Fibroblast of gingiva (primary cell): ENCODE measurements around the gene RADIL.

Source experiments
- DNase-seq: peaks from one replicate; pipeline ENCODE4 v3.0.0-alpha.2; 2011; ENCODE audit warnings: low read depth

Gene RADIL

DNA sequence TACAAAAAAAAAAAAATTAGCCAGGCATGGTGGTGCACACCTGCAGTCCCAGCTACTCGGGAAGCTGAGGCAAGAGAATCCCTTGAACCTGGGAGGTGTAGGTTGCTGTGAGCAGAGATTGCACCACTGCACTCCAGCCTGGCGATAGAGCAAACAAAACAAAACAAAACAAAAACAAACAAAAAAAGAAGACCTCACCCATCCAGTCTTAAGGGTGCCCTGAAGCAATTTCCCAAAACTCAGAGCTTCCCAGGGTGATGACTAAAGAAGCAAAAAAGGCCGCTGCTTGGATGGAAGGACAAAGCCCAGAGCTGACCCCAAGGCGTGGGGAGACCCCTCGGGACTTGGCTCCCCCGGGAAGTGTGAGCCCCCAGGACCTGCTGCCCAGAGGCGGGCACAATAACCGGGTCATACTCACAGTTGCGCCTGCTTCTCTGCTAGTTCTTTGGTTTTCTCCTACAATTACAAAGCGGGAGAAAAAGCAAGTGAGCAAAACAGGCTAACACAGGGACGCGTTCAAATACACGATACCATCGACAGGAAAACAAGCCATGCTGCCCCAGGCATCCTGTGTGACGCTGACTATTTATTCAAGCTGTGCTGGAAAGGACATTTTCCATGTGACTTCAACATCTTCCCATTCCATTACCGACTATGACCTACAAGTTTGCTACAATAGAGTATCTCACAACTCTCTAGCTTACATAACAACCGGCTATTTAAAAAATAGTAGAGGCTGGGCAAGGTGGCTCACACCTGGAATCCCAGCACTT, 51.6 kb downstream of the RADIL start:
- DNase-seq: no peak

DNA sequence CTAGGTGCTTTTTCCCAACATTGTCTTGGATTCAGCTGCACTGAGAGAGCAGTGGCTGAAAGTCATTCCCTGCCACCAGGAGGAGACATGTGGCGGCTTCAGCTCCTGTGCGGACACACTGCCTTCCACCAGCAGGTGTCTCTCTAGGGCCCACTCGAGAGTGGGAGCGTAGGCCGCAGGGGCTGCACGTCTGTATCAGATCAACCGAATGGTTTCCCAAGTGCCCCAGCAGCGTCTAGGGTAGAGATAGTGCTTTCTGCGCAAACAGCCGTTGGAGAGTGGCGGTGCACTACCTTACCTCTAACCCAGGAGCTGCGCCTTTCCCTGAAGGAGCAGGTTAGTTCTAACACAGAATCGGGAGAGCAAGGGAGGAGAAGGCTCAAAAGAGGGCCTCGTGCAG, 53.3 kb downstream of the RADIL start:
- peak; percentile 45 for DNase-seq

DNA sequence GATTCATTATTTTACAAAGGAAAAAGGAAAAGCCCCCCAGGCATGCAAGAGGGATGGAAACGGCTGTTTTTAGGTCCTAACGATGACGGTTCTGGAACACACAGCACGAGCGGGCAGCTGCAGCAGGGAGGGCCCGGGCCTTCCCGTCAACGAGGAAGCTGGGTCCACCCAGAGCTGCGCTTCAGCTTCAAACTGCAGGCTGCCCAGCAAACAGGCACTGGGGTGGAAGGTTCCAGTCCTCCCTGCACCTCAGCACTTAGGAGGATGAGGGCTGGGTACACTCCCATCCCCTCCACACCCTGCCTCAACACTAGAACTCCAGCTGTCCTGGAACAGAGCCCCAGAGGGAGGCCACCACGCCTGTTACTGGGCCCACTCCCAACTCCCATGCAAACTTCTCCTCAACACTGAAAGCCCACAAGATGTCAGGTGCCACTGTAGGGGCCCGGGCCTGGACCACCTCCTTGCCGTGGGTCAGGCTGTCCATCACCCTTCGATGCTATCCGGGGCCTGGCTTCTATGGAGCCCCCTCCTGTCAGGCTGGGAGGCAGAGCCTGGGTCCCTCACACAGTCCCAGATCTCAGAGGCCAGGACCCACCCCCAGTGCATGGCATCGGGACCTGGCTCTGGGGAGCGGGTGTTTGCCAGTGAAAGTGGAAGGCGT, 54.7 kb downstream of the RADIL start:
- no peak for DNase-seq

DNA sequence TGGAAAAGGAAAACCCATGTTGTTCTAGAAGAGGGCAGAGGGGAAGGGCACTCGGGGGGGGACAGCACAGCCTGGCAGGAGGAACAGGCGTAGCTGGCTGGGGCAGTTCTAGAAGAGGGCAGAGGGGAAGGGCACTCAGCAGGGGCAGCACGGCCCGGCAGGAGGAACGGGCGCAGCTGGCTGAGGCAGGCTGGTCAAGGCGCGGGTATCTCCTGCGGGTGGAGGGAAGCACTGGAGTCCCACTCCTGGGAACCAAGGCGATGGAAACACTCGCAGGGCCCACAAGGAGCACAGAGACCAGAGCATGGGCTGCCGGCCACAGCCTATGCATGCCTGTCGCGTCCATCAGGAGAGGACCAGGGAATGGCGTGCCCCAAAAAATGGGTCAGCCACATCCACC, 58.4 kb downstream of the RADIL start:
- DNase-seq: no peak

DNA sequence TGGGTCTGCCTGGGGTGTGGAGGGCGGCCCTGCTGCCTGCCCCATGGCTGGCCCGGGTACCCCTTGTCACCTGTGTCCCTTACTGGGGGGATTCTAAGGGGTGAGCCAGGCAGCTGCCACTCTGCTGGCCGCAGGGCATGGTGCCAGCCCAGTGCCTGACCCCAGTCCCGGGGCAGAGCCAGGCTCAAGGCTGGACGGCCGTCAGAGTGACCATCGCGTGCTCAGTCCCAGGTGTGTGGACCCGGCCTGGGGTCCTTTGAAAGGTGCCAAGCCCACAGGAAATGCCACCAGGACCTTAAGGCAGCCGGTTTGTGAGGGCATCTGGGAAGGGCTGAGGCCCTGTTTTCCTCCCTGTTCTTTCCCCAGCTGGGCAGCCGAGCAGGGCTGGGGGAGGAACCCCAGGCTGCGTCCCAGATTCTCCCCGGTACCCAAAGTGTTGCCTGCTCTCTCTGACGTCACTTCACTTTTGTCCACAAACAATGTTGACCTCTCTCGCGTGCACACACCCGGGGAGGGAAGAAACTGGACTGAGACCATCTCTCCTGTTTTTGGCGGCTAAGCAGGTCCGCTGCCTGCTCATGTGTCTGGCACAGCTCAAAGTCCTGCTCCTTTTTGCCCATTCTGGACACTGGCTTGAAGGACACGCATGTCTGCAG, 59.3 kb downstream of the RADIL start:
- no peak for DNase-seq

DNA sequence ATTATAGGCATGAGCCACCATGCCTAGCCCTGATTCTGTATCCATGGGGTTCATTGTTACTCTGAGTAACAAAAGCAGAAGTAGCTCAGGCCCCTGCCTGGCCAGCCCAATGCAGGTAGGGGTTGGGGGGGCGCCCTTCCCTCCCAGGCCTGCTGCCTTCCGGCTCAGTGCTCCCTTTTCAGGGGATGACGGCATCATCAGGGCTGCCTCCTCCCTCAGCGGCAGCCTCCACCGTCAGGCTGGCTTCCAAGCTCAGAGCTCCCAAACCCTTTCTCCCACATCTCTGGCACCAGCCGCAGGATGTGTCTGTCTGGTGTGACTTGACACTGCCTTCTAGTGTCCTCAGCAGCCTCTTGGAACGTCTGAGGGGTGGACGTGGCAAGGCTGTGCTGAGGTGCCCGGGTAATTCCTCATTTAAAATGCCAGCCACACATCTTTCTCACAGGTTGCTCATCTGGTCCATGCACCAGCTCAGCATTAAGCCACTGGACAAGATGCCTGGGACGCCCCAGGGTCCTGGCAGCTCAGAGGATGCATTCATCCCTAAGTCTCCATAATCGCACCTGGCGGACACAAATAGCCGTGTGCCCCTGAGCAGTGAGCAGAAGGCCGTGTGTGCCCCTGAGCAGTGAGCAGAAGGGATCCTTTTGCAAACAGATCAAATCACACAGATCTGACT, 59.9 kb downstream of the RADIL start:
- DNase-seq: no peak

DNA sequence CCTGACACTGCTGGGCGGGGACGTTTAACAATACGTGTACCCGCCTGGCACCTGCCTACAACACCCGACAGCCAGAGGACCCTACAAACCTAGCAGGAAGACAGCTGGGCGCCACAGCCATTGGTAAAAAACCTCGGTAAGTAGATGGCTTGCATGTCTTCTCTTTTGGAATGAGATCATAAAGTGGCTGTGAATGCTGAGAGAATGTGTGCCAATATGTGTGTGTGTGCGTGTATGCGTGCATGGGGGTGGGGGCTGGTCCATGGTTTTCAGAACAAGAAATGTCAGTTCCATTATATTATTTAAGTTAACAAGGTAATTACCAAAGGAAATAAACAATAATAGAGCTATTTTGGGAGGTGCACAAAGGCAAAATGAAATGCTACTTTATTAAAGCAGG, 60.8 kb downstream of the RADIL start:
- DNase-seq: no peak

DNA sequence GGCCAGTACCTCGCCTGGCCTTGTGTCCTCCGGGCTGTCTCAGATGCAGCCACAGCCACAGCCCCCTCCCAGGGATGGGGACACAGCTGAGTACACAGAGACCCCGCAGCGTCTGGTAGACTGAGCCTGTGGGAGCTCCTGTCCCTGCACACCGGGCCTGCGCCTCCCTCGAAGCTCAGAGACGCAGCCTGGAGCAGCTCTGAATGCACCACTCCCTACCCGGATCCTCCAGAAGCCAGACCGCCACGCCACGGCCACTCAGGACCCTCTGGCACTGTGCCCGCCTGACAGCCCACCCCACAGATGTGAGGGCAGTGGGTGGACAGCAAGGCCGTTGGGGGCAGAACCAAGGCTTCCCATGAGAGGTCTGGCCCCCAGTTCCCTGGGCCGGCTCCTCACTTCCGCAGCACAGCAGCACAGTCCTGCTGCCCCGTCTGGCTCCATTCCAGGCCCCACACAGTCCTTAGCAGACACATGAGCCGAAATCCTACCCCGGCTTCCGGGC, 62.5 kb downstream of the RADIL start:
- DNase-seq: no peak

DNA sequence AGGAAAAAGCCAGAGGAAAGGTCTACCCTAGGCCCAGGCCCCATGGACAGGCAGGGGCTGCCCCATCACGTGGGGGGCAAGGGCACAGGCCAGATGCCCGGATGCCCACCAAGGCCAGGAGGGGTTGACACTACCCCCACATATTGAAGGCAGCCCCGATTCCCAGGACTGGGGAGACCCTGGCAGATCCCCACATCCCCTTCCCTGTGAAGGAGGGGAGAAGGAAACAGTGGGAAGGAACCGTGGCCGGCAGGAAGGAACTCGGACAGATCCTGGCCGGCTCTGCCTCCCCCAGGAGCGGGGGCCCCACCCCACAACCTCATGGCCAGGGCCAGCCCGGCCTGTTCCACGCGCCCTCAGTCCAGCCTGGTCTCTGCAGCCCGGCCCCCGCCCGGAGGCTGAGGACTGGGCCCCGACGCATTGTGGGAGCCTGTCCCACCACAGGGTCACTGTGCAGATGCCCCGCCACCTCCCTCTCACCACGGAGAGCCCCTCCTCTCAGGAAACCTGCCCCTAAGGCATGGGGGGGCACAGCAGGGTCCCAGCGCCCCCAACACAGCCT, 63.0 kb downstream of the RADIL start:
- DNase-seq: no peak

DNA sequence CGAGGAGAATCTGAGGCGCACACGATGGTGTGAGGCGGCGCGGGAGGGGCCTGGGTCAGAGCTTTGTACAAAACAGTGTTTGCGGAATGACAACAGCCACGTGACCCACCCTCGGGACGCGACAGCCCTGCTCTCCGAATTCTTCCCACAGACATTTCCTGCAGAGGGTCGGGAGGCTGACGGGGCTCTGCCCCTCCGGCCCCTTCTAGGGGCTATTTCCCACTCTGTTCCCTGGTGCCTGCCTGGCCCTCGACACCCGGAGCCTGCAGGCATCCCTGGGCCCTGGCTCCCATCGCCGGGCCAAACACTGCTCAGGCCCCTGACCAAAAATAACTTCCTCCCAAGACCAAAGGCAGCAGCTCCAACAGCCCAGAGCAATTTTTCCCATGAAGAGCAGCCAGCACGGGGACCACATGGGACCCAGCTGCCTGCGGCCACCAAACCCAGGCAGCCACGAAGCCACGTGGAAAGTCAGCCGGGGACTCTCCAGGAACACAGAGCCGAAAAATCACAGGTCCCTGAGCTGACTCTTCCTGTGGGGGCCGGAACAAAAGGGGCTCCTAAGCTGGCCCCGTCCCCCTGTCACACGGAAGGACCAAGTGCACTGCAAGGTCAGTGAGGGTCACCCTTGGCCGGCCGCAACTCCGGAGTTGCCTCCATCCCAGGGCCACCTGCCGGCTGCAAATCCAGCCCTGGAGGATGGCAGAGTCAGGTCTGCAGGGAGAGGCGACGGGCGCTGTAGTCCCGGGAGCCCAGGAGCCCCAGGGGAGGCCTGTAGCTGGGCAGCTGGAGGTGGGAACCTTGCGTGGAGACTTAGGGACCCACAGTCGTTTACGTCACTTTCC, 63.7 kb downstream of the RADIL start:
- DNase-seq: no peak

DNA sequence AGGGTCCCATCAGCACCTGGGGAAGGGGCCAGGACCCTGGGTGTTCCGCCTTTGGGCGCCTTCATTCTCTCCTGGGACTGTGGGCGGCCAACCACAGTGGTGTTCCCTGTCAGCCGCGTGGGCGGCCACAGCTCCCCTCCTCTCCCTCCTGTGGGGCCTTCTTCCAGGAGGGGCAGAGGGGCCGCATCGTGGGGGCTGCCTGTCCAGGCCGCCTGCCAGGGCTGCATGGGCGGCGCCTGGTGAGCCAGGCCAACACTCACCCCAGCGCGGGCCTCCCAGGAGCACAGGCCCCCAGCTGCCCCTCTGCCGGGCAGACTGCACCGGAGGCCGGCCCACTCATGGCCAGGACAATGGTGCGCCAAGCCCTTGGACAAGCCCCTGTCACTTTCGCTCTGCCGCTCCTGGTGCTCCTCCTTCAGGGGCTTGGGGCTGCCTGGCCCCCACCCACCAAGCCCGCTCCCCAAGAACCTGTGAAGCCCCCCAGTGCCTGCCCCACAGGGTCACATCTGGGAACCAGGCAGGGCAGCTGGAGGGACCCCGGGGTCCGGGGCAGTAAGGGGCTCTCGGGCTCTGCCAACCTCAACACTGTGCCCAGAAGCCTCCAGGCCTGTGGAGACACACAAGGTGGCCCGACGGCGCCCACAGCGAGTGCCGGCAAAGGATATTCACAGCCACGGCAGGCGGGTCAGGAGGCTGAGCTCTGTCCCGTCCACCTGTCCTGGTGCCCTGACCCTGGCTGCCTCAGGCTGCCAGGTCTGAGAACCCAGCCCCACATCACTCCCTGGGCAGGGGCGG, 65.3 kb downstream of the RADIL start:
- no peak for DNase-seq

DNA sequence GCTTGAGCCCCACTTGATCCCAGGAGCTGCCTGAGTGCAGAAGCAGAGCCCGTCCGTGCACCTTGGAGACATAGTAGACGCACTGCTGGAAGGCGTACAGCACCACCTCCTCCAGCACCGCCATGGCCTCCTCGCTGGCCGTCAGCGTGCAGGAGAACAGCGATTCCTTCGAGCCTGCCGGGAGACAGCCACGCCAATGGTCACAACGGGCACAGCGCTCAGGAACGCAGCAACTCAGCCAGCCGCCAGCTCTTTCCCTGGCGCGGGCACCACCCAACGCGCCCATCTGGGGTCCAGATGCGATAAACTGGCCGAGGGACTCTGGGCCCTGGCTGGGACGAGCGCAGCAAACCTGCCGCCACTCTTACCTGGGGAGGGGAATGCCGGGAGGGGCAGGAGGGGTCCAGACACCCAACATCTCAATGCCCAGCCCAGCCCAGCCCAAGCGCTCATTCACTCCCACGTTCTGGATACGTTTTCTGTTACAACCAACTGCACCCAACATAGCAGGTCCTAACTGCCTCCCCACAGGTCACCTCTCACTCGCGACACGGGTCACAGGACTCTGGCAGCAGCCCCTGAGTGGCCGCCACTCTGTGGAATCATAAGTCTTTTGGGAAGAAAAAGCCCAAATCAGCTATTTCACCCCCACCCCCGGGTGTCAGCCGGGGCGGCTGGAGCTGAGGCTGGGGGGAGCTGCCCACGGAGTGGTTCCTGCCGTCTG, 66.2 kb downstream of the RADIL start:
- no peak for DNase-seq

DNA sequence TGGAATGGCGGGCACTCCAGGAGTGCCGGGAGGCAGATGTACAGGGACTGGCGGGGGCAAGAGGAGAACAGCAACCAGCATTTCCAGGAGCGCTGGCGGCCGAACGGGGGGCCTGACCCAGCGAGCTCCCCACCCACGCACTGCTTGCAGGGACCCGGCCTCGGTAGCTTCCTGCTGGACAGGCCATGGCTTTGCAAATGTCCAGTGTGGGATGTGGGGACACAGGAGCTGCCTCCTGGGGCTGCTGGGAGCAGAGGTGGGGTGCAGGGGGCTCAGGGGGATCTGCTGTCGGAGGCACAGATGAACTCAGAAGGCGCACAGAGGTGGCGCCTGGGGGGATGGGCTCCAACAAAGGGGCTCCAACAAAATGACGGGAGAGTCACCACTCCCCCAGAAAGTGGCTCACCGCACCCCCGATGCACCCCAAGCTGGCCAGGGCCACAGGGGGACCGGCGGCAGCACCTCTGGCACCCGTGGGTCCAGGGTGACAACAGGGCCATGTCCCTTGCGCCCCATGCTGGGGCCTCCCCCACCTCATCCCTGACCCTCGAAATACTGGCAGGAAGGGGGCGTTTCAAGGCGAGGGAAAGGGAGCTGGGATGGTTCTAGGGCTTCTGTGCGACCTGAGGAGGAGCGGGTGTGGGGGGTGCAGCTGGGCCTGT, 67.0 kb downstream of the RADIL start:
- DNase-seq: no peak

DNA sequence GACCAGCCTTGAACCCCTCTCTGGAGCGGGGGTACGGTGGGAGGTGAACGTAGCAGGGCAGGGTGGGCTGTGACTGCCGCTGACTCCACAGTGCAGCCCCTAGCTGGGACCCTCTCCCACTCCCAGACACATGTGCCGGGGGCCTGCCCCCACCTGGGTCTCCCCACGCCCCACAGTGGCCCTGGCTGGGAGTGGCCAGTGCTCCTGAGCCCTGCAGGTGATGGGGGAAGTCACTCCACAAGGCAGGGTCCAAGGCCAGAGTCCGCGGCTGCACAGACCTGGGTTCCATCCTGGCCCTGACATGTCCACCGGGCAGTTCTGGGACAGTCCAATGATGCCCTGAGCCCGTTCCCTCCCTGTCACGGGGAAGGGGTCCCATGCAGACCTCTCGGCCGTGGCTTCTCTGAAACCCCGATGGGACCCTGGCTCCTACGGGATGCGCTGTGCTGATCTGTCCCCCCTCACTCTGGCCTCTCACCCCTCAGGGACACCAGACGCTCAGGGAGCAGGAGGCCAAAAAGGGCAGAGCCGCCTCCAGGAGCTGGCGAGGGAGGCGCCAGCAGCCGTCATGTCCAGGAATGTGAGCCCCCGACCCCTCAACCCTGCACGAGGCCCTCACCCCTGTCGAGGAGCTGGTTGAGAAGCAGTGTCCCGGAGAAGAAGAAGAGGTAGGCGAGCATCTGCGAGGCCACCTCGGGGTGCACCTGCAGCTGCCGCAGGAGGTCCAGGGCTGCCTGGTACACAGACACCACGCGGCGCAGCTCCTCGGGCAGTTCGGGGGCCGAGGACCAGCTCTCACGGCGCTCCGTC, 67.7 kb downstream of the RADIL start:
- DNase-seq: no peak

DNA sequence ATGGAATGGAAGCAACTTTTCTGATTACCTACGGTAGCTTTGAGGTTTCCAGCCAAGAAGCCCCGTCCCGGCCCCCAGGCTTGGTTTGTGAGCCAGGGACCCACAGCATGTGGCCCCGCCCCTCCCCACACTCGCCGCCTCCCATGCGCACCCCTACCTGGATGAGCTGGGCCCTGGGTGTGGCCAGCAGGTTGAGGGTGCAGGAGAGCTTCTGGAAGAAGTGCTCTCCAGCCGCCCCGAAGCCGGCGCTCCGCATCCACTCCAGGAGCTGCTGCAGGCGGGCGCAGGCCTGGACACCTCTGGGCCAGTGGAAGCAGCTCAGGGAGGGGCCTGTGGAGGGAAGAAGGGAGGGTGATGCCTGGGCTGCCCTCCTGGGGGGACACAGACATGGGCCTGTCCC, 68.4 kb downstream of the RADIL start:
- DNase-seq: no peak

DNA sequence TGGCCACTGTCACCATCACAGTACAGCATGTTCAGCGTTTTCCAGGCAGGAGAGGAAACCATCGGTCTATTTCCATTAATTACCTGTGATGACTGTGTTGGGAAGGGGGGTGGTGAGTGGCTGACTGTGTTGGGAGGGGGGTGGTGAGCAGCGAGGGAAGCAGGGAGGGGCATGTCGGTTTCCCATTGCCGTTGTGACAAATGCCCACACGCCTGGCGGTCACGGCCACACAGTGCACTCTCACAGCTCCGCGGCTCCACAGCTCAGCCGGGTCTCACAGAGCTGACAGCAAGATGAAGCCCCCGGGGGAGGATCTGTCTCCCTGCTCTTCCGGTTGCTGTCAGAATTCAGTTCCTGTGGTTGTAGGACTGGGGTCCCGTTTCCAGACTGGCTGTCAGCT, 69.1 kb downstream of the RADIL start:
- no peak for DNase-seq

DNA sequence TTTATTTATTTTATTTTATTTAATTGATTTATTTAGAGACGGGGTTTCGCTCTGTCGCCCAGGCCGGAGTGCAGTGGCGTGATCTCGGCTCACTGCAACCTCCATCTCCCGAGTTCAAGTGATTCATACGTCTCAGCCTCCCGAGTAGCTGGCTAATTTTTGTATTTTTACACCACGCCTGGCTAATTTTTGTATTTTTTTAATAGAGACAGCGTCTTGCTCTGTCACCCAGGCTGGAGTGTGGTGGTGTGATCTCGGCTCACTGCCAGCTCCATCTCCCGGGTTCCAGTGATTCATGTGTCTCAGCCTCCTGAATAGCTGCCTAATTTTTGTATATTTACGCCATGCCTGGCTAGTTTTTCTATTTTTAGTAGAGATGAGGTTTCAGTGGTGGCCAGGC, 73.8 kb downstream of the RADIL start:
- DNase-seq: no peak

DNA sequence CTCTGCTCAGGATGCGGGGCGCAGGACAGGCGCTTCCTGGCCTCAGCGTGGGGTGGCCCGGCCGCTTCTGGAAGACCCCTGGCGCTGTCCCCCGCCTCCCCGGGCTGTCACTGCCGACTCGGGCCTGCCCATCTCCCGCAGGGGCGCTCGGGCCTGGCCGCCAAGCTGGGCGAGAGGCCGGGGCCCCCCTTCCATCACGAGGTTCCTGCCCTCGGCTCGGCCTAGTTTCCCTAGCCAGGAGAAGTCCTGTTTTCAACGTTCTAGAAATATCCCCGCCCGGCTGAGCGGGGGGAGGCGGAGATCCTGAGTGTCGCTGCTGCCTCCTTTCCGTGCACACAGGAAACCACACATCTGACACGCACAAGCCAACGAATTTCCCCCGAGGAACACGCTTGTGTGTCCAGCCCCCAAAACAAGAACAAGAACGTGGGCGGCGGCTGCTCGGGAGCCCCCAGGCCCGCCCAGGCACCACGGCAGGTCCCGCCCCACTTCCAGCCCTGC, 74.4 kb downstream of the RADIL start:
- no peak for DNase-seq
